Glomerular endothelial cell (primary cell): ENCODE data around the gene FAM181A. TPM values are rescaled to one million over a fixed set of nuclear protein-coding genes. Genes with fewer than 3 reads are reported as not detected.

Experiments
- DNase-seq: peaks from one replicate; pipeline ENCODE4 v3.0.0-alpha.2; 2011; ENCODE audit warnings: low read depth, low spot score; ENCODE audit errors: extremely low read depth
- total RNA-seq: library from RNA; depleted of rRNA; stranded (reverse); fragments of >200 nt; gene quantifications from 2 replicates; pipeline ENCODE4 v1.2.3, GENCODE V29; 2015

FAM181A gene
- total RNA-seq, 1 donor from 2014 or later = not detected

DNA sequence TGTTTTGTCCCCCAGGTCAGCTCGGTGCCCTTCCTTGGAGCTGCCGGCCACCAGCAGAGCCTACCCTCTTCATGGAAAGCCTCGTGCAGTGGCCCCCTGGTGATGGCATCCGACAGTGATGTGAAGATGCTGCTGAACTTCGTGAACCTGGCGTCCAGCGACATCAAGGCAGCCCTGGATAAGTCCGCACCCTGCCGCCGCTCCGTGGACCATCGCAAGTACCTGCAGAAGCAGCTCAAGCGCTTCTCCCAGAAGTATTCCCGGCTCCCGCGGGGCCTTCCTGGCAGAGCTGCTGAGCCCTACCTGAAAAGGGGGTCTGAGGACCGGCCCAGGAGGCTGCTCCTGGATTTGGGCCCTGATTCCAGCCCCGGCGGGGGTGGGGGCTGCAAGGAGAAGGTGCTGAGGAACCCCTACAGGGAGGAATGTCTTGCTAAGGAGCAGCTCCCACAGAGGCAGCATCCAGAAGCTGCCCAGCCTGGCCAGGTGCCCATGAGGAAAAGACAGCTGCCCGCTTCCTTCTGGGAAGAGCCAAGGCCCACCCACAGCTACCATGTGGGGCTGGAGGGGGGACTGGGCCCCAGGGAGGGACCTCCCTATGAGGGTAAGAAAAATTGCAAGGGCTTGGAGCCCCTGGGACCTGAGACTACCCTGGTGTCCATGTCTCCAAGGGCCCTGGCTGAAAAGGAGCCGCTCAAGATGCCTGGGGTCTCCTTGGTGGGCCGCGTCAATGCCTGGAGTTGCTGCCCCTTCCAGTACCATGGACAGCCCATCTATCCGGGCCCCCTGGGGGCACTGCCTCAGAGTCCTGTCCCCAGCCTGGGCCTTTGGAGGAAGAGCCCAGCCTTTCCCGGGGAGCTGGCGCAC is 1.3 kb downstream of the FAM181A start:
- no peak for DNase-seq

DNA sequence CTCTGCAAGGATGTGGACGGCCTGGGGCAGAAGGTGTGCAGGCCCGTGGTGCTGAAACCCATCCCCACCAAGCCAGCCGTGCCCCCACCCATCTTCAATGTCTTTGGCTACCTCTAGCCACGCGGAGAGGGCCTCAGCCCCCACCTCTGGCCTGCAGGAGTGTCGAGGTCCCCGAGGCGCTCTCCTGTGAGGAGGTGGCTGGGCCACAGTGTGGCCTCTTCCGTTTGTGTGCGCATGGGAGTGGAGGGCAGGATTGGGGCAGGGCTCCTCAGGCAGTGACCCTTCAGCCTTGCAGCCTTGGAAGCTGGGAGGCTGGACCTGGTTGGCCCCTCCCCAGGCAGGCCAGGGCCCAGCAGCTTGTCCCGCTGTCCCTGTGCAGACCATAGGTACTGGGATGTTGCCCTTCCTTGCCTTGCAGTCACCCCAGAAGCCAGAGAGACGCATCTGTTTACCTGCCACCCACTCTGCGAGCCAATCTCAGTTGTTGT is 1.9 kb downstream of the FAM181A start:
- DNase-seq = no peak

- DNase-seq = no peak
Measured at GRCh38 chr14:93929657-93930056, 2.5 kb downstream of the FAM181A start.

DNA sequence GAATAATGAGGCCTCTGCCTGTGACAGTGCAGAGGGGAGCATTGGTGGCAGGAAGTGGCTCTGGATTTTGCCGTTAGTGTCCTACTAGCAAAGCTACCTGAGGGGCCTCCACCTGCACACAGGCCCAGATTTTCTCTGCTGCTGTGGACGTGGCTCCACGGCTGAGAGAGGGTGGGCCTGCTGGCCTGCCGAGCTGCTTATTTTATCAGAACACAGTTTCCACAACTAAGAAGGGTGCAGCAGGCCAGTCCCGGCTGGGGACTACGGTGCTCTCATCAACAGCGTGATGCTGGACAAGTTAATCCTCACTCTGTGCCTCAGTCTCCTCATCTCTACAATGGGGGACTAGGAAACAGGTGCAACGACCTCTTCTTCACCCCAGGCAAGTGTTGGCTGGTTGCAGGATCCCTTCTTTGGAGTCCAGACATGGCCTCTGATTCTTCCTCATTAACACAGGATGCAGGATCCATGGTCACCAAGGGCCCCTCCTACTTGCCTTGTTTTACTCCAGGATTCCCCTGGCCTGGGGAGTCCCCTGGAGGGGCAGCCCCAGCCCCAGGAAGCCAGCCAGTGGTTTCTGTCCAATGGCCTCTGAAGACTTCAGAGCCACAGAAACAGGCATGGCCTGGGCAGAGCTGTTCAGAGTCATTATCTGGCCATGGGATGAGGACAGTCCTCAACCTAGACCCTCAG is 3.3 kb downstream of the FAM181A start:
- no peak for DNase-seq

- no peak for DNase-seq
Measured at GRCh38 chr14:93930989-93931307, 3.8 kb downstream of the FAM181A start.

DNA sequence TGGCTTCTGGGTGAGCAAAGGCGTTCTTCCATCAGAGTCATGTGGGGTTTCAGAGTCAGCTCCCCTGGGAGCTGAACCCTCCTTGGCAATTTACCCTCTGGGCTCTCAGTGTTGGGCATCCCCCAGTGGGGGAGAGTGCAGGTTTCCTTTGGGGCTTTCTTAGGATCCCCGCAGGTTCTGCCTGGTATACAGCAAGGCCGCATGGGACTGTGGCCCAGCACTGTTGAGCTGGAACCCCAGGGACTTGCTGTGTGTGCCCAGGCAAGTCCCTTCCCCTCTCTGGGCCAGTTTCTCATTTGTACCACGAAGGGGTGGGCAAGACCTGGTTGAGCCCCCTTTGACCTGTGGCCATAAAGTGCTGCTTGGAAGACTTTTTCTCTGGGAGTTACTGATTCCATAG is 5.5 kb downstream of the FAM181A start:
- no peak for DNase-seq

GRCh38 chr14:93935213-93935612 is 8.1 kb downstream of the FAM181A start:
- DNase-seq = no peak

GRCh38 chr14:93936245-93936644 is 9.1 kb downstream of the FAM181A start:
- no peak for DNase-seq

- no peak for DNase-seq
Measured at GRCh38 chr14:93936926-93937325, 9.8 kb downstream of the FAM181A start.

DNA sequence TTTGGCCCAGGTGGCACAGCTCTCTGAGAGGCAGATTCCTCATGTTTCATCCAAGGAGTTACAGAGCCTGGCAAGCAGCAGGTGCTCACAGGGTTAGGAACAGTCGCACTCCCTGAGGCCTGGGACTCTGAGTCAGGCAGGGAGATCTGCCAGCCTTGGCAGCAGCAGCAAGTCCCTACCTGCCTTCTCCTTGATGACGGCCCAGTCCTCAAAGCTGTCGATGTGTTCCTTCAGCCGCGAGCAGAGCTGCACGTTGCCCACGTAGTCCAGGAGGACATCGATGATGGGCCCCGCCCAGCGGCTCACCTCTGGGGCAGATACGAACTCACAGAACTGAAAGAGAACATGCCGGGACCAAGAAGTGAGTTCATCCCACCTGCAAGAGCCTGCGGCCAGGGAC is 10.4 kb downstream of the FAM181A start:
- no peak for DNase-seq

GRCh38 chr14:93938751-93939303 is 11.7 kb downstream of the FAM181A start:
- DNase-seq = no peak

- no peak for DNase-seq
Measured at GRCh38 chr14:93939304-93940229, 12.4 kb downstream of the FAM181A start.

DNA sequence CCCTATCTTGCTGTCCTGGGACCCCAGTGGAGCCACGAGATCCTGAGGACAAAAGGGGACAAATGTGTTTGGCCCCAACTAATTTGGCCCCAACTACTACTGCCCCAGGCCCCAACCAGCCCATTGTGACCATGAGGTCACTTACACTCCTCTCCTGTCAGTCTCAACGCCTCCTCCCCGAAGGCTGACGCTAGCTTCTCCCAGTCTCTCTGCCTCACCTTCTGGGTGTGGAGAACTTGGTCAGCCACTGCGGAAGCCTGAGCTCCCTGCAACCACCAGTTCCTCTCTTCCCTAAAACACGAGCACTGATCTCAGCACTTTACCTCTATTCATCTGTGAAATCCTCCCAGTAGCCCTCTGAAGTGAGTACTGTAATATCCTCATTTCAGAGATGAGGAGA is 13.3 kb downstream of the FAM181A start:
- DNase-seq = no peak

DNA sequence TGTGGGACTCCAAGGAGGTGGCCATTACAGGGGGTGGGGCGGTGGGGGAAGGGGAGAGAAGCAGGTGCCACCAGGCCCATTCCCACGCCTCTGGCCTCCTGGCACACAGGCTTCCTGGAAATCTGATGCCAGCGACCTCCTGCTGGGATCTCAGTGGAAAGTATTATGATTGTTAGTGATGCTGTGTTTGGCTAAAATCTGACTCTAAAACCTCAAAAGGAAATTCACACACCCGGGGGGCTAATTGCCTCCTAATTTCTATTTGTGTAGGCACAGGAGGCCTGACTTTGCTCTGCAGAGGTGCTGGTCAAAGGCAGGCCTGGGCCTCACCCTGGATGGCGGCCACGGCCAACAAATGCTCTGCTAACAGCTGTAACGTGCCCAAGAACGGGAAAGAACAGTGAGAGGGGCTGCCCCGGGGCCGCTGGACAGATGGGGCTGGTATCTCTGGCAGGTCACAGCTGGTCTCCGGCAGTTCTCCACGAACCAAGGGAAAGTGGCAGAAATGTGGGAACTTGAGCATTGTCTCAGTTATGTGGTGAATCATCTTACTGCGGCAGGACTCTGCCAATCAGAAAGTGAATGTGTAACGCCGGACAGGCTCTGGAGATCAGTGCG is 14.3 kb downstream of the FAM181A start:
- DNase-seq = no peak

DNA sequence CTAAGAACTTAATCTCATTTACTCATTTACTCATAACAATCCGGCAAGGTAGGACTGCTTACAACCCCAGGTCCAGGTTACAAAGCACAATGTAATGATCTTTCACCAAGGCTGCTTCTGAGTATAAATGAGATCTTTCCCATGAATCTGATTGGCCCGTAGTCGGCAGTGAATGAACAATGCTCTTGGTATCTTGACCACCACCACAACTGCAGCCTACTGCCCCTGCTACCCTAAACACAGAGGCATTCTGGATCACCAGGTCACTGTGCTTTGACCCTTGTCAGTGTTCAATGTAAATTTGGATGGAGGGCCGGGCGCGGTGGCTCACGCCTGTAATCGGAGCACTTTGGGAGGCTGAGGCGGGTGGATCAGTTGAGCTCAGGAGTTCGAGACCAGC is 15.9 kb downstream of the FAM181A start:
- DNase-seq = no peak

GRCh38 chr14:93943930-93944329 is 16.8 kb downstream of the FAM181A start:
- DNase-seq = no peak

DNA sequence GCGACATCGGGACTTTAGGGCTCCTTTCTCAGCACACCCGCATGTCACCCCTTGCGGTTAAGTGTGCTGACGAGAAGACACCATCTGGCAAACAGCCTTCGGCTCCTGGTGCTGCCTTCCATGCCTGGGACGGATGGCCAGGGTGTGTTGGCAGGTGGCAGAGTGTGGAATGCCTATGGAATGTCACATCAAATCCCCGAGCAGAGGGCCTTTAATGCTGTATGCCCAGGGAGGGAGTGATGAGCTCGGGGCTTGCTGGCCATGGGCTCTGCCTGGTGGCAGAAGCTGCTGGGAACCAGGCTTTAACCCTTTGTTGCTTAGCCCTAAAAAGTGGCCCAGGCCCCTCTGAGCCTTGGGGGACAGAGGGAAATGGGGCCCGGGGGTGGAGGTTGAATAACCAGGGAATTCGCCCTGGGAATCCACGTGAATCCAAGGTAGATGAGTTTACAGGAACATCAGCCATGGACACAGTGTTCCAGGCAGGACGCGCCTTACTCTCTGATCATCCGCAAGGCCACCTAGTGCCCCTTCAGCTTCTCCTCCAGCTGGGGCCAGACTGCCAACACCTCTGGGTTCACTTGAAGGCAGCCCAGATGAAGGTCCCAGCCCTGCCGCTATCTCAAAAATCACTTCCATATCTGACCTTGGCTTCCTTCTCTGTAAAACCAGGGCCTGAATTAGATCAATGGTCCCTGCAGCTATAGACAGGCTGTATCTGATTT is 17.4 kb downstream of the FAM181A start:
- DNase-seq = no peak

GRCh38 chr14:93945070-93945399 is 17.9 kb downstream of the FAM181A start:
- no peak for DNase-seq

GRCh38 chr14:93946104-93946503 is 19.0 kb downstream of the FAM181A start:
- DNase-seq = no peak

GRCh38 chr14:93946541-93947090 is 19.5 kb downstream of the FAM181A start:
- DNase-seq = no peak
